Lower lobe of right lung (tissue), 2 donors: ENCODE measurements around the gene TRIM52. TPM values are rescaled to one million over a fixed set of nuclear protein-coding genes. Genes with fewer than 3 reads are reported as not detected.
A peak's percentile ranks its signal among the peaks of the same experiment; 100 is the strongest.

Experiments used
- ATAC-seq, 2 donors: fragments of 200-7000 bp; cut with Tn5 transposase; one replicate each; pipeline ENCODE4 v1.9.1; 2020 to 2022; ENCODE audit warnings: mild to moderate bottlenecking in 2 of 2, moderate library complexity in 2 of 2
- DNase-seq: peaks from one replicate; pipeline ENCODE4 v3.0.0-alpha.2; 2020
- H3K27ac ChIP-seq: fragments of 200-600 bp; one replicate; pipeline ENCODE4 v1.8.0; 2022
- H3K27me3 ChIP-seq: fragments of 200-600 bp; one replicate; pipeline ENCODE4 v1.8.0; 2022; ENCODE audit warnings: low read depth
- H3K36me3 ChIP-seq: fragments of 200-600 bp; one replicate; pipeline ENCODE4 v1.8.0; 2022; ENCODE audit warnings: mild to moderate bottlenecking
- H3K4me1 ChIP-seq: fragments of 200-600 bp; one replicate; pipeline ENCODE4 v1.8.0; 2022
- H3K4me3 ChIP-seq: fragments of 200-600 bp; one replicate; pipeline ENCODE4 v1.8.0; 2022; ENCODE audit warnings: mild to moderate bottlenecking
- H3K9me3 ChIP-seq: fragments of 200-600 bp; one replicate; pipeline ENCODE4 v1.8.0; 2022
- CTCF ChIP-seq: fragments of 200-600 bp; IDR thresholded peaks from one replicate; pipeline ENCODE4 v1.8.0; 2022; ENCODE audit warnings: antibody characterized with exemption, mild to moderate bottlenecking
- intact Hi-C: fragments of 100-400 bp; cut with DNase I; formaldehyde crosslinking; loops from one replicate; pipeline ENCODE4 v1.11.0; 2022
- microRNA-seq: library from miRNA; unstranded; fragments of <30 nt; microRNA quantifications from one replicate; pipeline ENCODE4 v1.2.0, GENCODE V29; 2020; ENCODE audit warnings: borderline number of aligned reads
- total RNA-seq: library from RNA; stranded (reverse); fragmentation: NEBNext Ultra II Directional; extraction: Animal tissue kit (Norgen Biotek cat#: 25700); gene quantifications from one replicate; pipeline ENCODE4 v1.2.1, GENCODE V29; 2021
- donor health status: DM: no; HTN: yes; CAD: no; lungs with severe emphysema.

Gene TRIM52
- total RNA-seq, 1 donor from 2014 or later = 20.8 TPM

- intact Hi-C loops = no loop called here
- ATAC-seq (no peak), DNase-seq (no peak)
- Histone ChIP-seq H3K9me3 (no peaks in the 10 kb centered on the region), H3K27ac (peak overlapping the region; percentile 71), H3K4me1 (peaks cover 28% of the 10 kb centered on the region), H3K4me3 (peak overlapping the region; percentile 71), H3K36me3 (no peaks in the 10 kb centered on the region), H3K27me3 (no peaks in the 10 kb centered on the region)
- TF ChIP-seq CTCF = no peak
These were observed 53.0 kb downstream of the TRIM52 start for GRCh38 chr5:181207960-181208253.

- Histone ChIP-seq H3K27ac (peak overlapping the region; percentile 71), H3K4me3 (peak overlapping the region; percentile 71), H3K9me3 (no peaks in the 10 kb centered on the region), H3K4me1 (peaks cover 28% of the 10 kb centered on the region), H3K27me3 (no peaks in the 10 kb centered on the region), H3K36me3 (no peaks in the 10 kb centered on the region)
- no peak for TF ChIP-seq CTCF
- peak; percentile 57 to 73 for ATAC-seq
- DNase-seq = peak; percentile 75
- intact Hi-C loops = no loop called here
These were observed 53.6 kb downstream of the TRIM52 start for GRCh38 chr5:181207214-181207959.

- H3K4me3 ChIP-seq = peak overlapping the region; percentile 71
- peaks cover 28% of the 10 kb centered on the region for H3K4me1 ChIP-seq
- no peak for DNase-seq
- H3K9me3 ChIP-seq = no peaks in the 10 kb centered on the region
- peak overlapping the region; percentile 71 for H3K27ac ChIP-seq
- H3K36me3 ChIP-seq = no peaks in the 10 kb centered on the region
- intact Hi-C loops = no loop called here
- TF ChIP-seq CTCF = no peak
- ATAC-seq = peak in 1 of 2 donors; percentile 25
- H3K27me3 ChIP-seq = no peaks in the 10 kb centered on the region
These were observed 54.9 kb downstream of the TRIM52 start for GRCh38 chr5:181205761-181206649.

Small RNA genes lying within 50 kb of the gene (microRNA-seq; reads per million reads assigned to microRNA genes)
- not detected for gene MIR4638

Other genes starting within 250 kb of the TRIM52 start
- 125 TPM for gene BTNL9, start 220.9 kb downstream of the TRIM52 start, total RNA-seq
- not detected for gene OR2V1, start 130.0 kb downstream of the TRIM52 start, total RNA-seq
- not detected for gene OR2V2, start 113.6 kb downstream of the TRIM52 start, total RNA-seq
- 4.3 TPM for gene TRIM7, start 55.9 kb downstream of the TRIM52 start, total RNA-seq
- 29.1 TPM for gene TRIM41, start 37.9 kb downstream of the TRIM52 start, total RNA-seq
- gene RACK1, start 17.2 kb downstream of the TRIM52 start, total RNA-seq = 1,202 TPM
- not detected for gene OR4F3, start 106.1 kb upstream of the TRIM52 start, total RNA-seq